Osteocyte (in vitro differentiated cells): ENCODE data around the gene PSD. TPM values are rescaled to one million over a fixed set of nuclear protein-coding genes. Genes with fewer than 3 reads are reported as not detected.

Experiments used
- DNase-seq: peaks from one replicate; pipeline ENCODE4 v3.0.0; 2021; ENCODE audit warnings: mixed read lengths; ENCODE audit not compliant: unreplicated experiment; ENCODE audit errors: extremely low spot score
- H3K27ac Mint-ChIP-seq: one replicate; pipeline ENCODE4 v1.8.0; 2021; ENCODE audit warnings: mild to moderate bottlenecking, mixed read lengths; ENCODE audit not compliant: unreplicated experiment
- H3K27me3 Mint-ChIP-seq: one replicate; pipeline ENCODE4 v1.8.0; 2021; ENCODE audit warnings: mixed read lengths; ENCODE audit not compliant: unreplicated experiment
- H3K36me3 Mint-ChIP-seq: one replicate; pipeline ENCODE4 v1.8.0; 2021; ENCODE audit warnings: mixed read lengths; ENCODE audit not compliant: unreplicated experiment
- H3K4me1 Mint-ChIP-seq: one replicate; pipeline ENCODE4 v1.8.0; 2021; ENCODE audit warnings: mixed read lengths; ENCODE audit not compliant: unreplicated experiment
- H3K4me3 Mint-ChIP-seq: one replicate; pipeline ENCODE4 v1.8.0; 2021; ENCODE audit warnings: mild to moderate bottlenecking, moderate library complexity, mixed read lengths; ENCODE audit not compliant: unreplicated experiment
- H3K9me3 Mint-ChIP-seq: one replicate; pipeline ENCODE4 v1.8.0; 2021; ENCODE audit warnings: mixed read lengths; ENCODE audit not compliant: unreplicated experiment
- total RNA-seq: library from RNA; stranded (reverse); gene quantifications from 2 replicates; pipeline ENCODE4 v1.2.1, GENCODE V29; 2021
- TF ChIP-seq, protein P1 (sequence below): fragments of 200-600 bp; sonication (generic); IDR thresholded peaks from 2 replicates; pipeline ENCODE4 v1.5.0; 2021; ENCODE audit warnings: antibody characterized with exemption, mild to moderate bottlenecking, moderate library complexity

The PSD gene
- total RNA-seq, 1 donor from 2014 or later = 1.8 TPM

DNA sequence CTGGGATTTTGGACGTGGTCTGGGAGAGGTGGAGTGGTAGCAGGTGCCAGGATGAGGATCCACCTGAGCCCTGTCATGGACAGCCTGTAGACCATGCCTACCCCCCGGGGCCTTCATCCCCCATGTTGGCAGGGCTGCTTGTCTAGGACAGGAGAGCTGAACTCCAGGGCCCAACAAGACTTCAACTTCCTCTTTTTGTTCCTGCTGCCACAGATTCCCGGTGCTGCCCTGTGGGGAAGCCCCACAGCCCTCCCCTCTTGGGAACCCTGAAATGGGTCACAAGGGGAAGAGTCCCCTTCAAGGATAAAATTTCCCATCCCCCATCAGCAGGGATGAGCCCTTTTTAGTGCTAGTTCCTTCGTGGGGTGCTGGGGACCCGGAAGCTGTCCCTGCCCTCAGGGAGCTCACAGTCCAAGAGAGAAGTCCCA lies 15.0 kb upstream of the PSD start:
- Mint-ChIP-seq H3K9me3 (no peaks in the 10 kb centered on the region), H3K4me1 (peaks cover 17% of the 10 kb centered on the region), H3K4me3 (peak overlapping the region; percentile 92), H3K27me3 (peaks cover 13% of the 10 kb centered on the region), H3K27ac (no peak overlapping the region), H3K36me3 (no peaks in the 10 kb centered on the region)
- no peak for DNase-seq
- TF ChIP-seq, protein P1, sequence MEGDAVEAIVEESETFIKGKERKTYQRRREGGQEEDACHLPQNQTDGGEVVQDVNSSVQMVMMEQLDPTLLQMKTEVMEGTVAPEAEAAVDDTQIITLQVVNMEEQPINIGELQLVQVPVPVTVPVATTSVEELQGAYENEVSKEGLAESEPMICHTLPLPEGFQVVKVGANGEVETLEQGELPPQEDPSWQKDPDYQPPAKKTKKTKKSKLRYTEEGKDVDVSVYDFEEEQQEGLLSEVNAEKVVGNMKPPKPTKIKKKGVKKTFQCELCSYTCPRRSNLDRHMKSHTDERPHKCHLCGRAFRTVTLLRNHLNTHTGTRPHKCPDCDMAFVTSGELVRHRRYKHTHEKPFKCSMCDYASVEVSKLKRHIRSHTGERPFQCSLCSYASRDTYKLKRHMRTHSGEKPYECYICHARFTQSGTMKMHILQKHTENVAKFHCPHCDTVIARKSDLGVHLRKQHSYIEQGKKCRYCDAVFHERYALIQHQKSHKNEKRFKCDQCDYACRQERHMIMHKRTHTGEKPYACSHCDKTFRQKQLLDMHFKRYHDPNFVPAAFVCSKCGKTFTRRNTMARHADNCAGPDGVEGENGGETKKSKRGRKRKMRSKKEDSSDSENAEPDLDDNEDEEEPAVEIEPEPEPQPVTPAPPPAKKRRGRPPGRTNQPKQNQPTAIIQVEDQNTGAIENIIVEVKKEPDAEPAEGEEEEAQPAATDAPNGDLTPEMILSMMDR = no peak

DNA sequence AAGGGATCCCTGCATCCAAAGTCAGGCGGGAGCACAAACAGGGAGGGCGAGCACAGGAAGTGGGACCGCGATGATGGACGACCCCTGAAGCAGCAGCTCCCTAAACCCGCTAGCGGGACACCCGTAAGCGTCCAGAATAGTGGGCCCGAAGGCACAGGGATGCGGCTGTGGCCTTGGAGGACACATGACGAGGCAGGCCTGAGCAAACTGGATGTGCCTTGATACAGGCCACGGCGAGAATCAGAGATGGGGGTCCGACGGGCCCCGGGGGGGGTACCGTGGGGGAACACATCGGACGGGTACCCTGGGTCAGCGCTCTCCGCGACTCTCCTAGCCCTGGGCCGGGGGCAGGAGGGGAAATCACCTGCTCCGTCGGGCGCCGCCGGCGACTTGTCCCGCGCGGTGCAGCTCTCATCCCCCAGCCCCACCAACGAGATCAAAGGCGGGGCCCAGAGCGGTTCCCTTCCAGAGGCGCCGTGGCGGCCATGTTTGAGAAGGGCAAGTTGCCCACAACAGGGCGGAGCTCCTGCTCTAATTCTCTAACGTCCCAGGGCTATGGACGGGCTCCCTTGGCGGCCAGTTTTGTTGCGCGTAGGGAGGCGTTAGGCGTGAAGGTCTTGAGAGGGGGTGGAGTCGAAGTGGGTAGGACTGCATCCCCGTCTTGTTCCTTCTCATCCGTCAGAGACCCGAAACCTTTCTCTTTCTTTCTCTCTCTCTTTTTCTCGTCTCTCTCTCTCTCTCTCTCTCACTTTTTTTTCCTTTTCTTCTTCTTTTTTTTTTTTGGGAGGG lies 13.8 kb upstream of the PSD start, which contains the start of gene CUEDC2:
Gene CUEDC2, minus strand, starts transcription at position 413 of the 789 bp plus-strand sequence. CDS start 7,386 bp downstream, outside the sequence.
- peak within 1 kb of the TSS; percentile 89 for H3K27ac Mint-ChIP-seq
- H3K27me3 Mint-ChIP-seq = peaks cover 13% of the 10 kb centered on the region
- peak; percentile 98 for DNase-seq
- peaks cover 17% of the 10 kb centered on the region for H3K4me1 Mint-ChIP-seq
- TF ChIP-seq, protein P1 = no peak
- peak within 1 kb of the TSS; percentile 92 for H3K4me3 Mint-ChIP-seq
- H3K36me3 Mint-ChIP-seq = no peaks in the 10 kb centered on the region
- no peaks in the 10 kb centered on the region for H3K9me3 Mint-ChIP-seq

DNA sequence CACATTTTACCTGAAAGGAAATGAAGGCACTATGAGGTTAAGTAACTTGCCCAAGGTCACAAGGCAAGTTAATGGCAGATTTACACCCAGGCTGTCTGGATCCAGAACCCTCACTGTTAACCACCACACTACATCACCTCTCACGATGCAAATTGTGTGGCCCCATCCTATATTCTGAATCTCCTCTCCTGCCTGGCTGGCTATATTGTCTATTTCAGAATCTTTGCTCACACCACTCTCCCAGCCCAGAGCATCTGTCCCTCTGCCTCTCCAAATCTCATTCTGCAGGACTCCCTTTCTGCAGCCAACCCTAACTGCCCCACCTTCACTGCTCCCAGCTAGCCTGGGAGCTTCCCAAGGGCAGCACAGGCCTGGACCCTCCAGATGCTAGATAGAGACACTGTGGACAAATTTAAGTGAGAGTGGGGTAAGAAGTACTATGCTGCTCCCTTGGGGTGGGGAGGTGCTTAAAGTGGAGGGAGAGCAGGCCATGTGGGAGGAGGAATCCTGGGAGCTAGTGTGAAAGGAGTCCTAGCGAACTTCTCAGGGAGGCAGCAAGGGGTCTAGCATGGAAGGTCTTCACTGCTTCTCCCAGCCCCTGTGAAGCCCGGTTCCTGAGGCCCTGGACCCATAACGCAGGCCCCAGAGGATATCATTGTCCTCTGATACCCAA lies 13.0 kb upstream of the PSD start:
- peak overlapping the region; percentile 92 for H3K4me3 Mint-ChIP-seq
- TF ChIP-seq, protein P1 = no peak
- no peaks in the 10 kb centered on the region for H3K9me3 Mint-ChIP-seq
- DNase-seq = no peak
- no peaks in the 10 kb centered on the region for H3K36me3 Mint-ChIP-seq
- H3K4me1 Mint-ChIP-seq = peaks cover 17% of the 10 kb centered on the region
- peak overlapping the region; percentile 89 for H3K27ac Mint-ChIP-seq
- peaks cover 10% of the 10 kb centered on the region for H3K27me3 Mint-ChIP-seq

DNA sequence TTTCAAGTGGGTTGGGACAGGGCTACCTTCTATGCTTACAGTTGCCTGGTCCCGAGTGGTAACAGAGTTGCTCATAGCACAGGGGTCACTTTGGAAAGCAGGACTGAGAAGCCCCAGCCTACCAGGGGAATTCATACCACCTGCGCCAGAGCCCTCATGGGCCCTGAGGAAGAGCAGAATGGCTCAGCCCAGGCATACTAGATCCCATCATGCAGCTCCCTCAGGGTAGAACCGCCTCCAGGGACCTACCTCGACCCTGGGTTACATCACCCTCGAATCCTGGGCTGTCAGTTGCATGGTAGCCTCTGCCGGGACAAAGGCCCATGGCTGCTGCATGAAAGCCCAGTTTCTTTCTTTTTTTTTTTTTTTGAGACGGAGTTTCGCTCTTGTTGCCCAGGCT lies 10.9 kb upstream of the PSD start:
- H3K4me1 Mint-ChIP-seq = peaks cover 9% of the 10 kb centered on the region
- DNase-seq = no peak
- no peaks in the 10 kb centered on the region for H3K9me3 Mint-ChIP-seq
- TF ChIP-seq, protein P1 = no peak
- no peak overlapping the region for H3K4me3 Mint-ChIP-seq
- H3K27me3 Mint-ChIP-seq = peaks cover 1% of the 10 kb centered on the region
- peaks cover 1% of the 10 kb centered on the region for H3K36me3 Mint-ChIP-seq
- H3K27ac Mint-ChIP-seq = no peak overlapping the region

DNA sequence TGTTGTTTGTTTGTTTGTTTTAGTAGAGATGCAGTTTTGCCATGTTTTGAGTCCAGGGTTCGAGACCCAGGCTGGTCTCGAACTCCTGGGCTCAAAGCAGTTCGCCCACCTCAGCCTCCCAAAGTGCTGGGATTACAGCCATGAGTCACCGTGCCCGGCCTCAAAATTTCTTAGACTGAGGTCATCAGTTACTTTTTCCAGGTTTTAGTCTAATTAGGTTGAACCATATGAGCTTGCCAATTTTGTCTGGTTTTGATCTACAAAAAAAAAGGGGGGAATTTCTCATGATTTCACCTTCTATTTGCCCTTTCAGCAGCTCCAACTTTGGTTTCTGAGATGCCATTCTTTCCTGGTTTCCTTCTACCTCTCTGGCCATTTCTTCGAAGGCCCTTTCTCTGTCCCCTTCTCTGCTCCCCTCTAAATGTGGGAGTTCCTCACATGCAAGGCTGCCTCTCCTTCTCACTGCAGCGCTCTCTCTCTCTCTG lies 8.3 kb upstream of the PSD start:
- Mint-ChIP-seq H3K27ac (no peak overlapping the region), H3K9me3 (no peaks in the 10 kb centered on the region)
- no peak for DNase-seq

More for the DNA sequence above, 8.3 kb upstream of the PSD start:
- no peak overlapping the region for H3K4me3 Mint-ChIP-seq
- peaks cover 1% of the 10 kb centered on the region for H3K36me3 Mint-ChIP-seq
- TF ChIP-seq, protein P1 = no peak
- no peaks in the 10 kb centered on the region for H3K27me3 Mint-ChIP-seq
- H3K4me1 Mint-ChIP-seq = peaks cover 17% of the 10 kb centered on the region
